K562 (cell line): ENCODE results near the gene NDUFA13.

Experiments
- CEBPB ChIP-seq: fragments of 450-650 bp; IDR thresholded peaks from 2 replicates; pipeline ENCODE4 v1.6.1; 2016; ENCODE audit warnings: missing genetic modification characterization, missing compliant biosample characterization
- CHD4 ChIP-seq: fragments of 200-600 bp; sonication (generic); IDR thresholded peaks from 3 replicates; pipeline ENCODE4 v1.6.1; 2012; ENCODE audit warnings: low read depth, mild to moderate bottlenecking, mixed read lengths, low read length, inconsistent platforms; ENCODE audit not compliant: insufficient read depth, insufficient replicate concordance, poor library complexity, severe bottlenecking
- CTCF ChIP-seq, 3 experiments: IDR thresholded peaks in 2 of 3; conservative IDR thresholded peaks in 1 of 3; 2 replicates each; pipeline ENCODE4 v1.5.1; 2011 to 2012; ENCODE audit warnings: low read length in 3 of 3, mild to moderate bottlenecking in 3 of 3, control low read depth in 2 of 3, improper control_type of control experiment in 1 of 3, inconsistent platforms in 1 of 3, low read depth in 1 of 3, mixed read lengths in 1 of 3, moderate library complexity in 1 of 3; ENCODE audit not compliant: insufficient read depth in 2 of 3
- EP300 ChIP-seq: IDR thresholded peaks from 2 replicates; pipeline ENCODE4 v1.6.1; 2012; ENCODE audit warnings: low read length, improper control_type of control experiment
- MCM5 ChIP-seq: fragments of 450-650 bp; IDR thresholded peaks from 2 replicates; pipeline ENCODE4 v1.6.1; 2016; ENCODE audit warnings: low read depth
- TBL1XR1 ChIP-seq, 2 experiments: IDR thresholded peaks; 2 replicates each; pipeline ENCODE4 v1.6.1; 2012; ENCODE audit warnings: improper control_type of control experiment in 2 of 2, low read length in 2 of 2, mild to moderate bottlenecking in 1 of 2

GRCh38 chr19:19502808-19503602, 13.0 kb upstream of the NDUFA13 start:
- TF ChIP-seq CTCF (IDR thresholded peaks at IDR 0.05 in 2 of 3, conservative IDR thresholded peaks at IDR 0.05 in 1 of 3; ENCODE audit: insufficient read depth in 2 of 3, low read depth in 1 of 3, low read length in 3 of 3) (no peak), CEBPB (tag) (no peak), MCM5 (no peak), EP300 (no peak), CHD4 (no peak), TBL1XR1 (IDR thresholded peaks at IDR 0.05; ENCODE audit: low read length in 2 of 2) (no peak)
